Measurements from ENCODE around the gene ELP1.

- TF ChIP-seq CTCF (IDR thresholded peaks at IDR 0.05; ENCODE audit: low read depth, low read length, missing input control) (no peak), YY1 (IDR thresholded peaks at IDR 0.05) (no peak), JUND (IDR thresholded peaks at IDR 0.05) (no peak), ZBTB33 (IDR thresholded peaks at IDR 0.05) (no peak), RAD21 (IDR thresholded peaks at IDR 0.05) (no peak), GABPA (IDR thresholded peaks at IDR 0.05 in 1 of 2, conservative IDR thresholded peaks at IDR 0.05 in 1 of 2) (no peak), MAX (IDR thresholded peaks at IDR 0.05) (no peak), FOXA2 (IDR thresholded peaks at IDR 0.05) (no peak), SP1 (IDR thresholded peaks at IDR 0.05) (no peak)
These were observed 30.4 kb downstream of the ELP1 start for GRCh38 chr9:108903420-108904103.
